Fibroblast of the aortic adventitia (primary cell): ENCODE results near the gene SLC2A1. TPM values are rescaled to one million over a fixed set of nuclear protein-coding genes. Genes with fewer than 3 reads are reported as not detected.

Experiments used
- DNase-seq: peaks from one replicate; pipeline ENCODE4 v3.0.0-alpha.2; 2010; ENCODE audit warnings: low read depth
- H3K4me3 ChIP-seq: 2 replicates; pipeline ENCODE4 v1.5.1; 2011; ENCODE audit warnings: low read depth, mild to moderate bottlenecking, control low read depth, low read length, moderate library complexity
- CTCF ChIP-seq: IDR thresholded peaks from 2 replicates; pipeline ENCODE4 v1.5.1; 2011; ENCODE audit warnings: mild to moderate bottlenecking, low read length, control low read depth, inconsistent platforms; ENCODE audit not compliant: insufficient read depth
- total RNA-seq: library from RNA; depleted of rRNA; stranded (reverse); fragments of >200 nt; gene quantifications from 2 replicates; pipeline ENCODE4 v1.2.3, GENCODE V29; 2012; ENCODE audit warnings: low replicate concordance

SLC2A1 gene
- total RNA-seq, 1 donor, result 16.3 TPM

GRCh38 chr1:43002116-43002515, 43.4 kb upstream of the SLC2A1 start:
- no peak for TF ChIP-seq CTCF

GRCh38 chr1:43001434-43001833, 42.8 kb upstream of the SLC2A1 start:
- no peak for TF ChIP-seq CTCF
- no peak overlapping the region for H3K4me3 ChIP-seq

More at GRCh38 chr1:43002116-43002515, 43.4 kb upstream of the SLC2A1 start:
- H3K4me3 ChIP-seq, result no peak overlapping the region
- DNase-seq, result no peak

GRCh38 chr1:43000271-43000670, 41.6 kb upstream of the SLC2A1 start:
- no peak for DNase-seq

More at GRCh38 chr1:43001434-43001833, 42.8 kb upstream of the SLC2A1 start:
- no peak for DNase-seq

GRCh38 chr1:42999308-42999707, 40.6 kb upstream of the SLC2A1 start:
- no peak for TF ChIP-seq CTCF
- DNase-seq, result peak; percentile 29
- no peak overlapping the region for H3K4me3 ChIP-seq

More at GRCh38 chr1:43000271-43000670, 41.6 kb upstream of the SLC2A1 start:
- no peak for TF ChIP-seq CTCF
- no peak overlapping the region for H3K4me3 ChIP-seq

DNA sequence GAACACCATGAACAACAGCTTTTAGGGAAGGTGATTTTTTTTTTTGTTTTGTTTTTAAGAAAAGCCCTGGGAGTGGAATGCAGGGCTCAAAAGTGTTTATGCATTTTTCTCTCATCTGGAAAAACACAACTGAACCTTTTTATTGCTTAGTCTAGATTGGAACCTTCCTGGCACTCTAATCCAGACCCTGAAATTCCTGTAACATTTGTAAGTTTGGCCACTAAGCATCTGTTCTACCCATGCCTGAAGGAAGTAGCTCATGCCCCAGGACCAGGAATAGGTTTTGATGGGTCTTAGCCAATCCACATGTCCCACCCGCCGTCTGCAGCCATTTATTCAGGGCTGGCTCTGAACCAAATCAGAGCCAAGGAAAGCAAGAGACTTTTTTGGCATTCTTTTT, 39.7 kb upstream of the SLC2A1 start:
- TF ChIP-seq CTCF, result no peak
- H3K4me3 ChIP-seq, result no peak overlapping the region
- peak; percentile 19 for DNase-seq

DNA sequence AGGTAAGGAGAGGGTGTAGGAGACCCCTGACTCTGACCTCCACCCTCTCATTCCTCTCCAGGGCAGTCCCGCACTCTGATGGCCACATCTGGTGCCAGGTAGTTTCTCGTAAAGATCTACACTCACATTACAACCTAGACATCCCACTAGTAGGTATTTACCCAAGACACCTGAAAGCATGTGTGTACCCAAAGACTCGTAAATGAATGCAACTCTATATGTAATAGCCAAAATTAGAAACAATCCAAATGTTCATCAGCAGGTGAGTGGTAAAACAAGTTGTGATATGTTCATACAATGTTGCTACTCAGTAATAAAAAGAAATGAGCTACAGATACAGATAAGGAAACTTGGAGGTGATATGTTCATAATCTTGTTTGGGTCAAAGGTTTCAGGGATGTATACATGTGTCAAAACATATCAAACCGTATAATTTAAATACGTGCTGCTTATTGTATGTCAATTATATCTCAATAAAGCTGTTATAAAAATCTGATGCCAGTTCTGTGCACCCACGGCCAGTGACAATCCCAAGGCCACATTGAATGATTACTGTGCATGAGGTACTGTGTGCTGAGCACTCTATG, 37.8 kb upstream of the SLC2A1 start:
- no peak for TF ChIP-seq CTCF
- no peak for DNase-seq
- no peak overlapping the region for H3K4me3 ChIP-seq
